GM12874 (cell line): ENCODE data around the gene RRH.
A peak's percentile ranks its signal among the peaks of the same experiment; 100 is the strongest.

ENCODE experiments used
- TF ChIP-seq, protein P1 (sequence below): IDR thresholded peaks from 2 replicates; pipeline ENCODE4 v1.5.1; 2011; ENCODE audit warnings: low read depth, mild to moderate bottlenecking, control low read depth, low read length, moderate library complexity; ENCODE audit not compliant: insufficient read depth

The RRH gene

DNA sequence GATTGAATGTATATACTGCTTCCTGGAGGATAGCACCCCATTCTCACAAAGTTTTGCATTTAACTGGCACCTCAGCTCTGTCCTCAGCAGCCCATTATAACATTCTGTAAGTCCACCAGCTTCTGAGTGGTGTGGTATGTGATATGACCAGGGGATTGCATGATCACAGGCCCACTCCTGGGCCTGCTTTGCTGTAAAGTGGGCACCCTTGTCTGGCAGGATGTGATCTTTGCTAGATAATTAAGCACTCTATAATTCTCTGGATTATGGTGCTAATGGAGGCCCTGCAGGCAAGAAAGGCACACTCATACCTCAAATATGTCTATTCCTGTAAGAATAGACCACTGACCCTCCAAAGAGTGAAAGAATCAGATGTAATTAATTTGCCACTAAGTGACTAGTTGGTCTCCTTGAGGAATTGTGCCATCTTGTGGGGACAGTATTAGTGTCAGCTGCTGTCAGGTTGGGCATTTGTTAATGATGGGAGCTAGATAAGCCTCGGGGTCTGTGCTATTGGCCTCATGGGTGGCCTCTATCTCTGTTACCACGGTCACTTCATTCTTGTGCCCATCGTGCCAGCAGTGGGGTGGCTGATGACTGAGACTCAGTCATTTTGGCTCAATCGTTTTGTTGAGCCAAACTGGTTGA, 23.7 kb upstream of the RRH start:
- TF ChIP-seq, protein P1, sequence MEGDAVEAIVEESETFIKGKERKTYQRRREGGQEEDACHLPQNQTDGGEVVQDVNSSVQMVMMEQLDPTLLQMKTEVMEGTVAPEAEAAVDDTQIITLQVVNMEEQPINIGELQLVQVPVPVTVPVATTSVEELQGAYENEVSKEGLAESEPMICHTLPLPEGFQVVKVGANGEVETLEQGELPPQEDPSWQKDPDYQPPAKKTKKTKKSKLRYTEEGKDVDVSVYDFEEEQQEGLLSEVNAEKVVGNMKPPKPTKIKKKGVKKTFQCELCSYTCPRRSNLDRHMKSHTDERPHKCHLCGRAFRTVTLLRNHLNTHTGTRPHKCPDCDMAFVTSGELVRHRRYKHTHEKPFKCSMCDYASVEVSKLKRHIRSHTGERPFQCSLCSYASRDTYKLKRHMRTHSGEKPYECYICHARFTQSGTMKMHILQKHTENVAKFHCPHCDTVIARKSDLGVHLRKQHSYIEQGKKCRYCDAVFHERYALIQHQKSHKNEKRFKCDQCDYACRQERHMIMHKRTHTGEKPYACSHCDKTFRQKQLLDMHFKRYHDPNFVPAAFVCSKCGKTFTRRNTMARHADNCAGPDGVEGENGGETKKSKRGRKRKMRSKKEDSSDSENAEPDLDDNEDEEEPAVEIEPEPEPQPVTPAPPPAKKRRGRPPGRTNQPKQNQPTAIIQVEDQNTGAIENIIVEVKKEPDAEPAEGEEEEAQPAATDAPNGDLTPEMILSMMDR = peak; percentile 42; the same call in 1 of the 2 replicates

DNA sequence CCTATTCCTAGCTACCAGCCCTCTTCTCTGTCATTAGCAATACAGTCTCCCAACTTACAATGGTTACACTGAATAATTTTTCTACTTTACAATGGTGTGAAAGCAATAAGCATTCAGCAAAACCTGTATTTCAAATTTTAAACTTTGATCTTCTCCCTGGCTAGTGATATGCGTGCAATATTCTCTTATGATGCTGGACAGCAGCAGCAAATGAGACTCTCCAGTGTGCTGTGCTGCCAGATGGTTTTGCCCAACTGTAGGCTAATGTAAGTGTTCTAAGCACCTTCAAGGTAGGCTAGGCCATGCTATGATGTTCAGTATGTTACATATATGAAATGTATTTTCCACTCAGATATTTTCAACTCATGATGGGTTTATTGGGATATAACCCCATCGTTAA, 18.1 kb upstream of the RRH start:
- TF ChIP-seq, protein P1 = no peak

DNA sequence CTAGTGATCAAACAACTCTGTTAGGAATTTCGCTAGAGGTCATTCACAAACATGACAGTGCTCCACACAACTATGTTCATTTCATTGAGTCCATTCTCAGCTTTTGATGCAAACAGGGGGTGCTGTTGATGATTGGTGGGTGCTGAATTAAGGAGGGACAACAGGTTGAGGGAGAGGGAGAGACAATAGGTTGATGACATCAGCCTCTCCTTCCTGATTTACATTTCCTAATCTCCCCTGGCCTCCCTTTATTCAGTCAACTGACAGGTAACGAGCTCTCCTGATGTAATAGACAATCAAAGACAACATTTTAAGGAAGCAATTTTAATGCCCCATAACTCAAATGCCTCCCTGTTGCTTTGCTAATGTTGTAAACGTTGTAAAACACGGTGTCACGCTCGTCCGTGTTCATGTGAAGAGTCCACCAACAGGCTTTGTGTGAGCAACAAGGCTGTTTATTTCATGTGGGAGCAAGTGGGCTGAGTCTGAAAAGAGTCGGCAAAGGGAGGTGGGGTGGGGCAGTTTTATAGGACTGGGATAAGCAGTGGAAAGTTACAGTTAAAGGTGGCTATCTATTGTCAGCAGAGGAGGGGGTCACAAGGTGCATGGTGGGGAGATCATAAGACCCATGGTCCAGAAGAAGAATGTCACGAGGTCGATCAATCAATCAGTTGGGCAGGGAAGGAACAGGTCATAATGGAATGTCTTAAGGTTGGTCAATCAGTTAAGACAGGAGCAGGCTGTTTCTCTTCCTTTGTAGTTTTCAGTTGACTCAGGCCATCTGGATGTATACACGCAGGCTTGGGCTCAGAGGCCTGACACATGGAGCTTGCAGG, 17.0 kb upstream of the RRH start:
- TF ChIP-seq, protein P1 = no peak

DNA sequence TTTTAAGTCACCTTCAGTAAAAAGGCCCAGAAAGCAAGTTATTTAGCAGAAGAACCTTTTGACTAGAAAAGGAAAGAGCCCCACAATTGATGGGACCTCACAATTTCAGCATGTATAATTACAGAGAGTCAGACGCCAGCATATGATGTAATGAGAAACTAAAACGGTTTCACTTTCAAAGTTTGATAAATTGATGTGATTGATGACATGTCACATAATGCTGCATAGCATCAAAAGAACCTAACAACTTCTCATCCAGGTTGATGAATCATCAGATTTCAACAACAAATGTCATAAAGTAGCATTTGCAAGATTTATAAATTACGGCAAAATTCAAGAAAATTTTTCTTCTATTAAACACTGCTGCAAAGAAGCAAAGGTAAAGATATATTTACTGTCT, 16.1 kb upstream of the RRH start:
- TF ChIP-seq, protein P1 = no peak

DNA sequence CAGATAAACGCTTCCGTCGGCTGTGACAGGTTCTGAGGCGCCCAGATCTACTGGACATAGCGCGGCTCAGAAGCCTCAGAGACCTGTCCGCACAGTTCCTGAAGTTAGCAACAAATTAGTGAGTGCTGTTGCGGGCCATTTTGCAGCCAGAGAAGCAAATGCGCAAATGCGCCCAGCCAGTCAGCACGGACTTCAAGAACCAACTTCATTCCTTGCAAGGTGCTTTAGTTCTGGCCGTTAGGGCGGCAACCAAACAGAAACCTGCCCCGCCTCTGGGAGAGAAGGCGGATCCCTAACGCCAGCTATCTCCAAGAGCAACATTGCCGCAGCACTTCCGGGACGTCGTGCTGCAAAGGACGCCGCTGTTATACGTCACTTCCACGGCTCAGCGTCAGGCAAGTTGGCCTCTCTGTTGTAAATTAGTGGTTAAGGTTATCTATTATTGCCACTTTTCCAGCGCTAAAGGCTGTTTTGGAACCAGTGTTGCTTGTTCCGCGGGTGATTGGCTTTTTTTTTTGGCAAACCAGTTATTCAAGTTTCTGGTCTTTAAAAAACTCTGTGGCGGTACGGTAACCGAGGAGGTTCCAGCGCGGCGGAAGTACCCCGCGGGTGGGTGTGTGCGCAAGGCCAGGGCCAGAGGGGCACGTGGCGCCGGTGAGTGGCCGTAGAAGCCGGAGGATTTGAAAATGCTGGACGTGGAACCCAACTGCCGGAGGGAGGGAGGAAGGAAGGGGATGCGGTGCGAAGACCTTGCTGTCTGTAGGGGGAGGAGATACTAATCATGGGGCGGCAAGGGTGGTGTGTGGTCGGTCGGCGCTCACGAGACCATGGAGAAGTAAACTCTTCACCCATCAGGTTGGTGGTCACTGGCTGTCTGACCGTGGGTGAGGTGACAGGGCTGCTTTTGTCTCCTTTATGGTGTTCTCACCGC, 12.4 kb upstream of the RRH start, which contains the start of gene GAR1:
TSS of gene GAR1 (plus strand) at position 612 of the 931 bp plus-strand sequence. CDS start 403 bp downstream, outside the sequence.
- TF ChIP-seq, protein P1 = no peak

DNA sequence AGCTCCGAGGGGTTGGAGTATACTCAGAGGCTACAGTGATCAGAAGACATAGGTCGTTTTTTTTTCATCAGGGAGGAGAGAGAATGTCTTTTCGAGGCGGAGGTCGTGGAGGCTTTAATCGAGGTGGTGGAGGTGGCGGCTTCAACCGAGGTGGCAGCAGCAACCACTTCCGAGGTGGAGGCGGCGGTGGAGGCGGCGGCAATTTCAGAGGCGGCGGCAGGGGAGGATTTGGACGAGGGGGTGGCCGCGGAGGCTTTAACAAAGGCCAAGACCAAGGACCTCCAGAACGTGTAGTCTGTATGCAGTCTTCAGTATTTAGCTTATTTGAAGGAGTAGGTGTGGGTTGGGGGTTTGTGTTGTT, 11.7 kb upstream of the RRH start:
- TF ChIP-seq, protein P1 = no peak

DNA sequence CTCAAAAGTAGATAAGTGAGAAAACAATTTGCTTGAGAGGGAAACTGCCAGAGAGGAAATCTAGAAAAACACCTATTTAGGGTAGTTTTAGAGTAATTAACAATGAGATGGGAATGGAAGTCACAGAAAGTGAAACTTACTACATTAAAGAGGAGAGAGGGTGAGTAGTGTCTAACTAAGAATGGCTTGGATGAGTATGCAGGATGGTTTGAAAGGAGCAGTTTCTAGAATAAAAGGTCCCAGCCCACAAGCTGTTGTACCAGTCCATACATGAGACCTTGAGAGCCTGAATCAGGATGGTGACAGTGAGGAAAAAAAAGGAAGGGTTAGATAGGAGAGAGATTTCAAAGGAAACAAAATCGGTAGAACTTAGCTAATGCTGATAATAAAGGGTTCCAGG, 10.9 kb upstream of the RRH start:
- TF ChIP-seq, protein P1 = no peak
